Measurements from ENCODE around the gene SLC4A4.

DNA sequence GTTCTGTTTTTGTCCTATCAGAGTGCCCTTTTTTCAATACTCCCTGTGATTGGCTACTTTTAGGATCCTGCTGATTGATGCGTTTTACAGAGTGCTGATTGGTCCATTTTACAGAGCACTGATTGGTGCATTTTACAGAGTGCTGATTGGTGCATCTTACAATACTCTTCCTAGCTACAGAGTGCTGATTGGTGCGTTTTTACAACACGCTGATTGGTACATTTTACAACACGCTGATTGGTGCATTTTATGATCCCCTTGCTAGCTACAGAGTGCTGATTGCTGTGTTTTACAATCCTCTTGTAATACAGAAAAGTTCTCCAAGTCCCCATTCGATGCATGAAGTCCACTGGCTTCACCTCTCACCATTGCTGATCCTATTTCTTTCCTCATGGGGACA is 268.3 kb downstream of the SLC4A4 start:
- TF ChIP-seq, protein P1, sequence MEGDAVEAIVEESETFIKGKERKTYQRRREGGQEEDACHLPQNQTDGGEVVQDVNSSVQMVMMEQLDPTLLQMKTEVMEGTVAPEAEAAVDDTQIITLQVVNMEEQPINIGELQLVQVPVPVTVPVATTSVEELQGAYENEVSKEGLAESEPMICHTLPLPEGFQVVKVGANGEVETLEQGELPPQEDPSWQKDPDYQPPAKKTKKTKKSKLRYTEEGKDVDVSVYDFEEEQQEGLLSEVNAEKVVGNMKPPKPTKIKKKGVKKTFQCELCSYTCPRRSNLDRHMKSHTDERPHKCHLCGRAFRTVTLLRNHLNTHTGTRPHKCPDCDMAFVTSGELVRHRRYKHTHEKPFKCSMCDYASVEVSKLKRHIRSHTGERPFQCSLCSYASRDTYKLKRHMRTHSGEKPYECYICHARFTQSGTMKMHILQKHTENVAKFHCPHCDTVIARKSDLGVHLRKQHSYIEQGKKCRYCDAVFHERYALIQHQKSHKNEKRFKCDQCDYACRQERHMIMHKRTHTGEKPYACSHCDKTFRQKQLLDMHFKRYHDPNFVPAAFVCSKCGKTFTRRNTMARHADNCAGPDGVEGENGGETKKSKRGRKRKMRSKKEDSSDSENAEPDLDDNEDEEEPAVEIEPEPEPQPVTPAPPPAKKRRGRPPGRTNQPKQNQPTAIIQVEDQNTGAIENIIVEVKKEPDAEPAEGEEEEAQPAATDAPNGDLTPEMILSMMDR (IDR thresholded peaks at IDR 0.05) = no peak
- TF ChIP-seq POLR2AphosphoS5 (IDR thresholded peaks at IDR 0.05) = no peak
- TF ChIP-seq POLR2A (IDR thresholded peaks at IDR 0.05) = no peak

All from suprapubic skin (tissue), 4 donors.